HTR-8/SVneo (cell line): Measurements from ENCODE around the gene PHLDA2.

ENCODE experiments used
- DNase-seq: peaks from one replicate; pipeline ENCODE4 v3.0.0; 2011; ENCODE audit warnings: low spot score, mixed read lengths; ENCODE audit not compliant: insufficient read length
- FAIRE-seq: peaks from 2 replicates; lab custom pipeline; 2011; peaks lifted over from hg19 to GRCh38; lab: Jason Lieb, UNC

Gene PHLDA2, protein sequence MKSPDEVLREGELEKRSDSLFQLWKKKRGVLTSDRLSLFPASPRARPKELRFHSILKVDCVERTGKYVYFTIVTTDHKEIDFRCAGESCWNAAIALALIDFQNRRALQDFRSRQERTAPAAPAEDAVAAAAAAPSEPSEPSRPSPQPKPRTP

DNA sequence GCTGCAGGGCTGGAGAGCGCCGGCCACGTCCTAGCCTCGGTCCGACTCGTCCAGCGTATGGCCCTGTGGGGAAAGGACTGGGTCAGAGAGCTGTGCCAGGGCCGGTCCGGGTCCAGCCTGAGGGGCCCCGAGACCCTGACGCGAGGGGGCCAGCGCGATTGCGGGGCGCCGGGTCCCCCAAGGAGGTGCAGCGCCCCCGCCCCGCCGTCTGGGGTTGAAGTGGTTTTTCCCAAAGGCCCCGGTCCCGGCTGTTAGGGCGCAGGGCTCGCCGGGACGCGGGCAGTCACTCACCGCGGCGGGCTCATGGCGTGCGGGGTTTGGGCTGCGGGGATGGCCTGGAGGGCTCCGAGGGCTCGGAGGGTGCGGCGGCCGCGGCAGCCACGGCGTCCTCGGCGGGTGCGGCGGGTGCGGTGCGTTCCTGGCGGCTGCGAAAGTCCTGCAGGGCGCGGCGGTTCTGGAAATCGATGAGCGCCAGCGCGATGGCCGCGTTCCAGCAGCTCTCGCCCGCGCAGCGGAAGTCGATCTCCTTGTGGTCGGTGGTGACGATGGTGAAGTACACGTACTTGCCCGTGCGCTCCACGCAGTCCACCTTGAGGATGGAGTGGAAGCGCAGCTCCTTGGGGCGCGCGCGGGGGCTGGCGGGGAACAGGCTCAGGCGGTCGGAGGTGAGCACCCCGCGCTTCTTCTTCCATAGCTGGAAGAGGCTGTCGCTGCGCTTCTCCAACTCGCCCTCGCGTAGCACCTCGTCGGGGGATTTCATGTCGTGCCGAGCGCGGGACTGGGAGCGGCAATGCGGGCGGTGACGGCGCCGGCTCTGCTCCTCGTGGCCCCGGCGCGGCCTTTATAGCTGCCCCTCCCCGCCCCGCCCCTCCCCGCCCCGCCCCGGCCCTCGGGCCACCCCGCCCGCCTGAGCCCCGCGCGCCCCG, at the start of gene PHLDA2:
Gene PHLDA2 (minus strand): TSS at position 816 of the 926 bp plus-strand sequence. CDS start 56 bp downstream, at position 760.
- FAIRE-seq (peak; percentile 80), DNase-seq (peak; percentile 46)

DNA sequence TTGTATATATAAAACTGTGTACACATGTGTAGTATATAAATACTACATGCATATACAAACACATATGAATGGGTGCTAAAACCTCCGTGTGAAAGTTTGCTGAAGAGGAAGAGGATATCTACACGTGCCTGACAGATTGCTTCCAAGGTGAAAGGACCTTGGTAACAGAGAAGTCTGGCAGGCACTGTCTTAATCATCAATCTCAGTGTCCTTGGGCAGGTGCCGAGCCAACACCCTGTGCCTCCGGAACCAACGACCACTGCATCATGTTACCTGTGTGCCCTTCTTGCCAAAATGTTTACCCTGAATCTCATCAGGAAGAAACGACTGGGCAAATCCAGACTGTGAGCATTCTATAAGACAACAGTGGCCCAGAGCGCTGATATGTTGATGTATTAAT, 47.9 kb upstream of the PHLDA2 start:
- no peak for DNase-seq
- no peak for FAIRE-seq

DNA sequence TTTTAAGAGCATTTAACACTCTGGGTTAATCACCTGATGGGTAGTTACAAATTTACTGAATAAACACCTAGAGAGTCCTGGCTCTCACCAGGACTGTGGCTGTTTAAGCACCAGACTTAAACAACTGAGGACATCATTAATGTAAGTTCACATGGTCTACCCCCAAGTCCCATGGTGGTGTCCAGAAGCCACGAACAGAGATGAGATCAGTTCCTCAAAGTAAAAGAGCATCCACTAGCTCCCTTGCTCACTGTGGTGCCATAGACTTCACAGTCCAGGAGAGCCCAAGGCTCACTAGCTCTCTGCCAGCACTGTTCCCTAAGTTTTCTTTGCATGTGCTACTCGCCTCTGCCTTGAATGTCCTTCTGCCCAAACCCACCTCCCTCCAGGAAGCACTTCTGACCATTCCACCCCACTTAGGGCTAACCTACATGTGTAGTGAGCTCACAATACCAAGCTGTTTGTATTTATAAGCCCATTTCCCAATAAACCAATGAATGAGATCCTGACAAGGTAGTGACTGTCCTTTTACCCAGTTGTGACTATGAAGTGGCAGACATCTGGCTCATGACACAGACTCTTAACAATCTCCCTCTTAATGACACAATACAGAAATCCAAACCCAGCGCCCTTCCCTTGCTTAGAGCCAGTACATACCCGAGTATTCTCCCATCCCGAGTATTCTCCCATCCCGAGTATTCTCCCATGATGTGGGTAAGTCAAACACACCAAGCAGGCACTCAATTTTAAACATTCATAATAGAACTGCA, 47.3 kb upstream of the PHLDA2 start:
- FAIRE-seq: no peak
- DNase-seq: no peak

DNA sequence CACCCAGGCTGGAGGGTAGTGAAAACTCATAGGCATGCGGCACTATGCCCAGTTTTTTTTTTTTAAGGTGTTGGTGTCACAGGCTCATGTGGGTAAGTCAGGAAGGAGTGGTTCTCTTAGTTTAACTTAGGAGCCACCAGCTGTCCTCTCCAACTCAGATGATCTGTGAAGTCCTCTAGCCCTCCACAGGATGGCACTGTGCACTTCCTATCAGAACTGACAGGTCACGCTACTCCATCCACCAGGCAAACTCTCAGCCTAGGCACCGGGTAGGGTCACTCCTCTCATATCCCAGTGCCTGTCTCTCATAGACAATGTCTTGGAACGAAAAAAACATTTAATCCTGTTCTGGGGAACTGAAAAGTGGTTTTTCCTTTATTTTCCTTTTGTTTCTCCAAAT, 46.4 kb upstream of the PHLDA2 start:
- FAIRE-seq (no peak), DNase-seq (peak; percentile 40)

DNA sequence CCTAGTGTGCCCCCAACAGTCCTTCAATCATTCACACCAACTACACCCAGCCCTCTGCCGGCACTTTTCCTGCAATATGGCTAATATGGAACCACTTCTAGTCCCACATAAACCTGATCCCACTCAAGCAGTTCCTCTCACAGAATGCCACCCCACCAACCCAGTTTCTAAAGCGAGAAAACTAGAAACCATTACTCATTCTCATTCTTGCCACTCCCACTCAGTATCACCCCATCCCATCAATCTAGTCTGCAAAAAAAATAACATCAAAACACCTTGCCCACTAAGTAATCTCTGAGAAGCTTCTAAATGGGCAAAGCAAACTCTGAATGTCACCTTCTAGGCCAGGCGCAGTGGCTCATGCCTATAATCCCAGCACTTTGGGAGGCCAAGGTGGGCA, 45.1 kb upstream of the PHLDA2 start:
- DNase-seq: no peak
- FAIRE-seq: no peak

DNA sequence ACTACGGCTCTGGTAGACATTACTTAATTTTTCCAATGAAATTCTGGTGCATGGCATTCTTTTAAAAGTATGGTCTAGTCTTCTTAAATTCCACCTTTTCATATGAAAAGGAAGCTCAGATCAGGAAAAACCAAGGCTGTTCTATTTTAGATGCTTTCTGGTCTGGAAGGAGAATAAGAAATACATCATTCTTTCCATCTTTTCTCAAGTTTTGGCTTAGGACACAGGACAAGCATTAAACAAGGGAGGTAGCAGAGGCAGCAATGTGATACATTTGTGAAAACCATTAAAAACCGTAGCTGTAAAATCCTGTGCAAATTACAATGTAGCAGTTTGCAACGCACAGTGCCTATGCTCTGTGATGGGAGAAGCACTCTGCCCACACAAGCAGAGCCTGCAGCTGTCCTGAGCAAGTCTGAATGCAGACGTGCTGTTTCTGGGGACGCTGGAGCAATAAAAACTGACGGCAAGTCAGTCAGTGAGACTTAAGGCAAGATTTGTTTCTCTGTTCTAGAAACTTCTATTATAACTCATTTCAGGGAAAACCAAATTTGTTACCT, 39.2 kb upstream of the PHLDA2 start:
- FAIRE-seq (no peak), DNase-seq (no peak)

DNA sequence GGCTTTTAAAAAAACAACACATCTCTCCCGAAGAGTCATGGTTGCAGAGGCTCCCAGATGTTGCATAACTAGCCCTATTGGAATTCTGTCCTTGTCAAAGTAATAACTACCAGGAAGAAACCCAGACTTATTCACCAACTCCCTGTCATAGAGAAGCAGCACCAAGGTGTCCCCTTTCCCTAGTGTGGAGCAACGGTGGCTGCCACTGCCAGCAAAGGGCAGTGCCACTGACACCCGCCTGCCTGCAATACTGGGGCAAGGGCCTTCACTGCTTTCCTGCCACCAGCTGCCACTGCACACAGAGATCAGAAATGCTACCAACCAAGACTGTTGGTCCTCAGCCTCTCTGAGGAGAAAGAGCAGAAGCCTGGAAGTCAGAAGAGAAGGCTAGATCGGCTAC, 35.6 kb upstream of the PHLDA2 start:
- DNase-seq: no peak

DNA sequence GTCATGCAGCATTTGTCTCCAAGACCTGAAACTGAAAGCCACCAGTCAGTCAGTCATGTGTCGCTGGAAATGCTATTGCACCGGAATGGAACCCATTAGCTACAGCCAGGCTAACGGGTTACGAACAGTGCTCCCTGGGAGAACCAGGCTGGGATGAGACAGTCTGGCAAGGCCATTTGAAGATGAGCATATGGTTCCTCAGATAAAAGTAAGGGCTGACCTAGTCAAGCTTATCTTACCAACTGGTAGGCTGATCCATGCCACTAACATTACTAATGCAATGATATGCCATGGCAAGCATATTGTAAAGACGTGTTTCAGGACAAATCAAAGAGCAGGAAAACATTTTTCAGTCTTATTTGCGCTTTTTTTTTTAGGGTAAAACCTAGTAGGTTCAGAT, 34.5 kb upstream of the PHLDA2 start:
- FAIRE-seq (peak; percentile 13), DNase-seq (no peak)

More for the DNA sequence above, 35.6 kb upstream of the PHLDA2 start:
- FAIRE-seq: no peak

DNA sequence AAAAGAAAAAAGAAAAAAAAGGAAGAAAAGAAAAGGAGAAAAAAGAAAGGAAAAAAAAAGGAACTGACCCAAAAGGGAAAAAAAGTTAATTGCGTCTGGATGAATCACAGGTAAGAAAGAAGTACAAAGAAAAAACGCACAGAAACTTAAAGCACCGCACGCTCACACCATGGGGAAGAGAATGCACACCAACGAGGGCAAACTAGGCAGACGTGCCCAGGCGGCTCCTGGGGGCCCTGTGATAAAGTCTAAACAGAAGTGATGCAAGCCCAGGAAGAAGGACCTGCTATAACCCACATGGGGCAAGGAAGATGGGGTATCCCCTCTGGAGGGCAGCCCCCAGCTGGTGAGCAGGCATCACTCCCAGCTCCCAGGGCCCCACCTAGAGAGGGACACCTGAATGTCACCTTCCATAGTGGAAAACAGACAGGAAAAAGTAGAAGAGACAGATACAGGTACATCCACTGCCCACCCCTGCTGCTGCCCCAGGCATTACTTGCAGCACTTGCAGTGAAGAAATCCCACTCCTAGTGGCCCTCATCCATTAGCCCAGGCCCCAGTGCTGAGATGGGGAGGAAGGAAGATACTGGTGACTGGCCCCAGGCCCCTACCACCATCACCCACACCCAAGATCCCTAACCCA, 34.0 kb upstream of the PHLDA2 start:
- FAIRE-seq (no peak), DNase-seq (no peak)

DNA sequence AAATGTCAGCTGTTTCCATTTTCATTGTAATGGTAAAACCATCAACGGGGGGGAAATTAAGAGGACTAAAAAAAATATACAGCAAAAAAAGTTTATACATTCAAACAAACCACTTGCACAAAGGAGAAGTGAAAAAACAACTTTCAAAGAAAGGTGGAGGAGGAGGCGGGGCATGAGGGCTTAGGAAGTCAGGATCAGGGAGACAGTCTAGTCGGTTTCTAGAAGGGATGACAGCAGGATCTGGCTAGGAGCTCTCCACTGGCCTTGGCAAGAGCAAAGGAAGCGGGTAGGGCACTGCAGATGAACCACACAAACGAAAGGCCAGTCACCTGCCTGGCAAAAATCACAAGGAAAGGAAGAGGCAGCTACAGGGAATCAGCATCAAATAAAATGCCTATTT, 31.9 kb upstream of the PHLDA2 start:
- no peak for FAIRE-seq
- no peak for DNase-seq

DNA sequence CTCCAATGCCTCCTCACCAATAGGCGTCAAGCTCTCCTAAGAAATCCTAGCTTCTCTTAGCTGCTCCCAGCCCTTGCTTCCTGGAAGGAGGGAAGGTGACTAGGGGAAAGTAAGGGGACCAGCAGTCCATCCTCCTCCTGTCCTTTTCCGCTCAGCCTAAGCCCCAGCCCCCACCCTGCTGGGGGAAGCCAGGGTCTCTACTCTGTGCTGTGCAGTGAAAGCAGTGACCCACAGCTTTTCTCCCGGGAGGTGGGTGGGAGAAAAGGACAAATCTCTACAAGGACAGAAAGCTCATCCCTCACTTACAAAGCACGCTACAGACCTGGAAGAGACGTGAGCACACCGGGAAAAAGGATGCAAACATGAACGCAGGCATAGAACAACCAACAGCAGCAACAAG, 30.9 kb upstream of the PHLDA2 start:
- DNase-seq (no peak), FAIRE-seq (no peak)

DNA sequence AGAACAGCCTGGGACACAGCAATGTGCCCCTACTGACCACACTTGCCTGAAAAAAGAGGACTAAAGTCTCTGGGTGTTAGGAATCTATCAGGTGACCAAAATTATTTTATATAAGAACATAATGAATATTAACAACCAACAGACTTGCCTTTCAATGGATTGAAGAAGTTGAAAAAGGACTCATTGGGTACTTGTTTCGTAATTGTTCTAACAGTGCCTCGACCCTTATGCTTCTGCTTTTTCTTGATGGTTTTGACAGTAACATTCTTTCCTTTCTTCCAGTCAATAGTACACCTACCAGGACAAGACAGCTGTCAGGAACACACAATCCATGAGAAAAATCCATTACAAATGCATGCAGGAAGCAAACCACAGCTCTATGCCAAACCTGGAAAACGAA, 29.0 kb upstream of the PHLDA2 start:
- DNase-seq (no peak), FAIRE-seq (no peak)

DNA sequence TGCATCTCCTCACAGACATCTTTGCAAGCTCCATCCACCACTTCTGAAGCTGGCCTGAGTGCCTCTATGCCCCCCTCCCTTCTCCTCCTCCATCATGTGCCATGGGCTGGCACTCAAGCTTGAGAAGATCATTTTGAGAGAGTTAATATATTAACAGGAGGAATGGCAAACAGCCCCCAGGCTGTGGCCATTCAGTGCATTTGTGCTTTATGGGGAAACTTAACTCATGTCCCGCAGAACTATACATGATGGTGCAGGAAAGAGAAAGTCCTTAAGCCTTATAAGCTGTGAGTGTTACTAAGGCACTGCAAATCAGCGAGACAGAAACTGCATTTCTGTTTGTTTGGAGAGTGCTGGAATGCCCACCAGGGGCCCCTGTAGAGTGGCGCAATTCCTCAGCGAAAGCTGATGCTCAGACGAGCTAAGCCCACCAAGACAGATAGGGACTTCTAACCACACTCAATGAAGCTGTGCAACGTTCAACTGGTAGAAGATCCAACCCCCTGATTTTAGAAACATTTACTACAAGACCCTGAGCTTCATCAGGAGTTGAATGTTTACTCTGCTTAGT, 26.8 kb upstream of the PHLDA2 start:
- DNase-seq: no peak
- no peak for FAIRE-seq

DNA sequence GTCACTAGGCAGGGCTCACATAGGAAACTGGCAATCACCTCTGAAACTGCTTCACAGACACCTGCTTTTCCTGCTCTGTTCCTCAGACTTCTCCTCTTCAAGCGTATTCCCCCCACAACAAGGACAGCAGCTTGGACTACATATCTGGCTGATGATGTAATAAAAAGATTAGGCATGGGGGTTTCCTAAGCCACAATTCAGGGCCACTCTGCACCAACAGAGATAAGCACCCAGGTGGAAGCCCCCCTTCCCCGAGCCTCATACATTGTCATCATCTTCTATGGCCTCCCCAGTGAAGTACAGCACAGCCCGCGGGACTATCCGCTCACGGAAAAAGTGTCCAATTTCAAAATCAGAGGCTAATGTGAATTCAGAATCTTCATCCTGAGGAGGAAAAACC, 25.0 kb upstream of the PHLDA2 start:
- FAIRE-seq (no peak), DNase-seq (no peak)

DNA sequence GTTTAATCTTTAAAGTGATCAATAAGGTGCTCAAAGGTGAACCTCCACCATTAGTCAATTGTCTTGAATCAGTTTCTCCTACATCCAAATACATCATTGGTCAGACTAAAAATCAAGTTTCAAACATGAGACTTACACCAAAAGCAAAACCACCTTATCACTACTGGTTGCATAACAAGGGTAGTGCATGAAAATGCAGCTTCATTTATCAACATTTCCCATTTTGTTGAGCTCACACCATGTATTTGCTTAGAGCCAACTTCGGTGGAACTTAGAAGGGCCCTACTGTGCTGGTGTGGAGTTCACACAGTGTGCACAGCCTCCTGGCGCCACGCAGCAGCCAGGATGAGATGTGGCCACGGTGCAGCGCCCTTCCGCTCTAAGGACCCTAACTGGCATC, 23.1 kb upstream of the PHLDA2 start:
- DNase-seq: no peak
- FAIRE-seq: no peak

DNA sequence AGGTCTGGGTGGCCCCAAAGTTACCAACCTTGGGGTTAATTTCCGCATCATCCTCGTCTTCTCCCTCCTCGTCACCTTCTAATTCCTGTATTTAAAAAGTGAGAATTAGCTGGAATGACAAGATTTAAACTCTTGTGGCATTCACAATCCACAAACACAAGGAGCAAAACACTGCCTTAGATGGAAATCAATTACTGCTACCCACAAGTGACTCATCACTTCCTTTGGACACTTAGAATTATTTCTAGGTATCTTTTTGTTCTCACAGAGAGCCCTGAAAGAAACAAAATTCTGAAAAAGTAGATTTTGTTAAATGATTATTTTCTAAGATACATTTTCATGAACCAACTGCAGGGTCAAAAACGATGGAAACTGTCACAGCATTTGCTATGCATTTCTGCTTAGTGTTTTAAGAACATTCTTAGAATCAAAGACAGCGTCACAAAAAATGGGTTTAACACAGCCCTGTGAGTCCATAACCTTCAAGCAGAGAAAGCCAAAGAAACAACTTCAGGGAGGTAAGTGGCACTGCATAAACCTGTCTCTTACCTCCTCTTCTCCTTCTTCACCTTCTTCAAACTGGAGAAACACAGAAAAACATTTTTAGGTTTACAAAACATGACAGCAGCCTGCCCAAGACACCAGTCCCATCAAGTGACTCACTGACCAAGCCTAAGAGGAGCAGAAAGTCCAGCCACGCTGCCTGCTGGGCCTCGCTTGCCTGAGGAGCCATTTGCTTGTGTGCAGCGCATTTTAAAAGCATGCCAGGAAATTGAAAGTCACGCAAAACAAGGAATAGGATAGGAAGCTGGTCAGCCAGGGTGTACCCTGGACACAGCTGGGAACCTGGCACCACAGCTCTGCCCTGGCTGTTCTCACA, 22.3 kb upstream of the PHLDA2 start:
- no peak for DNase-seq
- FAIRE-seq: no peak

DNA sequence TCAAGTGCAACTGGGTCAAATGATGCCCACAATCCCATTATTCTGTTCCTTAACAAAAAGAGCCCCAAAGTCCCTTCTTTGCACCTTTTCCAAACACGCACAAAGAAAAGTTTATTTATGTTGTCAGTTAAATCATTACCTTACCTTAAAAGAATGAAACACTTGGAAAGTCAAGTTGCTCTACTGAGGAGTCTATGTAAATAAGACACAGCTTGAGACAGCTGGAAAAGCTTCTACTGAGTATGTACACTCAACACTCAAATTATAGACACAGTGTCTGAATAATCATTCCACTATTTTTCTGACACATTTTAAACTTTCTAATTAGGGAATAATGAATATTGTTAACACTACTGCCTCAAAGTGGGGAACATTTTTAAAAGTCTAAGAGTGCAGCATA, 21.6 kb upstream of the PHLDA2 start:
- no peak for DNase-seq
- no peak for FAIRE-seq

DNA sequence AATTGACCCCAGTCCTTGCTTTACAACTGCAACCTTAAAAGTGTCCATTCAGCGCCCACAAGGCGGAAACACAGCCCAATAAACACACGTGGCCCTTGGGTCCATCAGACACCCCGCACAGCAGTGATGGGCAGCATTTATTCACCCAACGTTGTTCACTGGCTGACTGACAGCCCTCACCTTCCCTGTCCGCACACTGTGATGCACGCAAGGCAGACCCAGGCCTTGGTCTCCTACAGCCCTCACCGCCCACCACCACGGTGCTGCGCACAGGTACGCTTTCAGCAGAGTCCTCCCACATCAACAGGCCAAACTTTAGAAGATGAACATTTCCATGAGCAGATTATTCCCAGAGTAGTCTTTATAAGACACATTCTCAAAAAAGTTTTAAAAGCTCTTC, 20.7 kb upstream of the PHLDA2 start:
- FAIRE-seq (no peak), DNase-seq (no peak)

DNA sequence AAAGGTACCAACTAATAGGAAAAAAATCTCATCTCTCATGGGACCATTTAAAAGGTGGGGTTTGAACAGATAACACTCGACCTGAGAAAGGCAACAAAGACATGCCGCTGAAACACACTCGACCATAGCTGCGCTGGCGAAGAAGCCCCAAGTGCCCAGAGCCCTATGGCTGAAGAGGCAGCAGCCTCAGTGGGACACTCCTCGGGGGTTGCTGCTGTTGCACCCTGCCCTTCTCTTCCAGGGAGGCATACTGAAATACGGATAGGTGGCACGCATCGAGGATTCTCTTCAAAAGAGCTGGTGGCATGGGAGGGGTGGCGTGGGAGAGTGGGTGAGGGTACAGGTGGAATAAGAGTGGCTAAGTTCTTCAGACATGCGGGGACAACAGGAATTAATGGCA, 18.5 kb upstream of the PHLDA2 start:
- DNase-seq: no peak
- FAIRE-seq: no peak
